HCT116 (cell line): Measurements from ENCODE around the gene SMG6. TPM values are rescaled to one million over a fixed set of nuclear protein-coding genes. Genes with fewer than 3 reads are reported as not detected.

Experiments used
- ATAC-seq: fragments of 200-7000 bp; cut with Tn5 transposase; 2 replicates; pipeline ENCODE4 v1.9.1; 2020; ENCODE audit warnings: mild to moderate bottlenecking, moderate library complexity
- BruUV-seq: library from RNA; stranded (reverse); fragments of 400-500 nt; replicated peaks from 2 replicates; lab custom pipeline; 2021; lab: Mats Ljungman, UMichigan
- CTCF ChIA-PET: fragments of 300-600 bp; sonication (Branson Sonifier 250); formaldehyde crosslinking; loops from one replicate; lab custom pipeline; 2021; ENCODE audit warnings: antibody characterized with exemption; lab: Charles Lee
- POLR2A ChIA-PET: fragments of 300-600, 350-600 bp; sonication (Branson Sonifier 250); formaldehyde crosslinking; loops from one replicate; lab custom pipeline; 2021; ENCODE audit warnings: antibody characterized with exemption; lab: Charles Lee
- RAD21 ChIA-PET, 2 experiments: fragments of 300-600 bp; sonication (Branson Sonifier 250); formaldehyde crosslinking; loops; one replicate each; lab custom pipeline; 2023; ENCODE audit warnings: low total read pairs in 2 of 2; ENCODE audit not compliant: uncharacterized antibody in 2 of 2, unreplicated experiment in 2 of 2, low non-redundant PET in 1 of 2; lab: Charles Lee
- DNase-seq: peaks from one replicate; pipeline ENCODE4 v3.0.0-alpha.2; 2010; ENCODE audit warnings: low read depth, low spot score
- H2AFZ ChIP-seq: fragments of 200-600 bp; shearing (Covaris generic), sonication (generic); 2 replicates; pipeline ENCODE4 v1.6.1; 2017; ENCODE audit warnings: low read depth, mixed run types, mixed read lengths, antibody characterized with exemption, low read length; ENCODE audit not compliant: poor library complexity, severe bottlenecking
- H3K27ac ChIP-seq: 2 replicates; pipeline ENCODE4 v1.5.1; 2012; ENCODE audit warnings: low read depth, low read length
- H3K27me3 ChIP-seq: fragments of 200-600 bp; sonication (generic); 2 replicates; pipeline ENCODE4 v1.6.1; 2016; ENCODE audit warnings: mixed run types, low read length, mixed read lengths; ENCODE audit not compliant: insufficient read depth
- H3K36me3 ChIP-seq, 2 experiments: fragments of 200-500 bp in 1 of 2; fragments of 200-600 bp in 1 of 2; sonication (Bioruptor generic) in 1 of 2; sonication (generic) in 1 of 2; 2 replicates each; pipeline versions ENCODE4 v1.5.1 to v1.6.1; 2014 to 2016; ENCODE audit warnings: low read length in 2 of 2, inconsistent platforms in 1 of 2, mixed read lengths in 1 of 2, mixed run types in 1 of 2; ENCODE audit not compliant: insufficient read depth in 2 of 2, control insufficient read depth in 1 of 2
- H3K4me1 ChIP-seq, 2 experiments: fragments of 200-600 bp in 1 of 2; sonication (generic) in 1 of 2; 2 replicates each; pipeline versions ENCODE4 v1.5.1 to v1.6.1; 2012 to 2017; ENCODE audit warnings: low read length in 2 of 2, inconsistent platforms in 1 of 2, mild to moderate bottlenecking in 1 of 2, mixed read lengths in 1 of 2, mixed run types in 1 of 2, moderate library complexity in 1 of 2; ENCODE audit not compliant: insufficient read depth in 2 of 2, control insufficient read depth in 1 of 2
- H3K4me2 ChIP-seq: fragments of 200-600 bp; sonication (generic); 2 replicates; pipeline ENCODE4 v1.6.1; 2017; ENCODE audit warnings: mixed run types, low read length, mixed read lengths
- H3K4me3 ChIP-seq, 2 experiments: fragments of 200-600 bp in 1 of 2; sonication (generic) in 1 of 2; replicated peaks in 1 of 2; 2 replicates each; pipeline ENCODE4 v1.5.1; 2011 to 2016; ENCODE audit warnings: low read length in 2 of 2, control low read depth in 1 of 2, low read depth in 1 of 2, mild to moderate bottlenecking in 1 of 2, mixed read lengths in 1 of 2, mixed run types in 1 of 2
- H3K79me2 ChIP-seq: fragments of 200-600 bp; sonication (generic); 2 replicates; pipeline ENCODE4 v1.6.1; 2017; ENCODE audit warnings: mild to moderate bottlenecking, mixed run types, low read length, moderate library complexity, mixed read lengths; ENCODE audit not compliant: insufficient read depth
- H3K9ac ChIP-seq: fragments of 200-600 bp; sonication (generic); 2 replicates; pipeline ENCODE4 v1.6.1; 2016; ENCODE audit warnings: low read length, mixed read lengths
- H3K9me2 ChIP-seq: fragments of 200-600 bp; sonication (generic), shearing (Covaris generic); 2 replicates; pipeline ENCODE4 v1.6.1; 2017; ENCODE audit warnings: mixed run types, mild to moderate bottlenecking, moderate library complexity; ENCODE audit not compliant: insufficient read depth
- H3K9me3 ChIP-seq, 2 experiments: fragments of 200-500 bp in 1 of 2; fragments of 200-600 bp in 1 of 2; sonication (Bioruptor generic) in 1 of 2; sonication (generic) in 1 of 2; 2 replicates each; pipeline ENCODE4 v1.6.1; 2014 to 2017; ENCODE audit warnings: low read length in 2 of 2, mixed read lengths in 2 of 2, inconsistent platforms in 1 of 2, low read depth in 1 of 2, mild to moderate bottlenecking in 1 of 2, mixed run types in 1 of 2, moderate library complexity in 1 of 2; ENCODE audit not compliant: control insufficient read depth in 1 of 2, insufficient read depth in 1 of 2
- H4K20me1 ChIP-seq: fragments of 200-600 bp; sonication (generic), shearing (Covaris generic); 2 replicates; pipeline ENCODE4 v1.6.1; 2017; ENCODE audit warnings: mixed run types, mild to moderate bottlenecking, moderate library complexity; ENCODE audit not compliant: insufficient read depth
- CEBPB ChIP-seq: IDR thresholded peaks from 2 replicates; pipeline ENCODE4 v1.6.1; 2012; ENCODE audit warnings: low read depth
- ELF1 ChIP-seq: IDR thresholded peaks from 2 replicates; pipeline ENCODE4 v1.6.1; 2012; ENCODE audit warnings: low read depth, borderline replicate concordance
- EZH2 ChIP-seq: fragments of 200-600 bp; sonication (generic); IDR thresholded peaks from 2 replicates; pipeline ENCODE4 v1.6.1; 2017; ENCODE audit warnings: antibody characterized with exemption, mixed run types
- JUND ChIP-seq: IDR thresholded peaks from 2 replicates; pipeline ENCODE4 v1.6.1; 2012
- POLR2A ChIP-seq: IDR thresholded peaks from 2 replicates; pipeline ENCODE4 v1.7.0; 2011; ENCODE audit warnings: borderline replicate concordance; ENCODE audit not compliant: insufficient read depth, insufficient read length; ENCODE audit errors: extremely low read depth
- ZBTB33 ChIP-seq: IDR thresholded peaks from 2 replicates; pipeline ENCODE4 v1.6.1; 2011; ENCODE audit warnings: mild to moderate bottlenecking, low read length, moderate library complexity; ENCODE audit not compliant: insufficient replicate concordance; ENCODE audit errors: extremely low read depth
- intact Hi-C: fragments of 100-400 bp; cut with micrococcal nuclease; formaldehyde crosslinking; loops from 2 replicates; pipeline ENCODE4 v1.10.0; 2022
- total RNA-seq: library from RNA; stranded (reverse); gene quantifications from one replicate; pipeline ENCODE4 v1.2.1, GENCODE V29; 2021; ENCODE audit not compliant: unreplicated experiment

Gene SMG6
- total RNA-seq, 1 experiment from 2014 or later, result 23.1 TPM

- Histone ChIP-seq H4K20me1 (no peaks in the 10 kb centered on the region), H3K4me1 (peaks cover 4 to 12% of the 10 kb centered on the region in 2 experiments; a peak in 2 of 4 replicates), H2AFZ (no peak overlapping the region), H3K9me3 (no peaks in the 10 kb centered on the region), H3K27me3 (no peaks in the 10 kb centered on the region), H3K79me2 (peaks cover 66% of the 10 kb centered on the region), H3K4me2 (no peak overlapping the region), H3K9ac (no peak overlapping the region), H3K27ac (no peak overlapping the region), H3K4me3 (no peak overlapping the region), H3K9me2 (no peaks in the 10 kb centered on the region), H3K36me3 (peaks cover 19 to 29% of the 10 kb centered on the region in 2 experiments; a peak in 3 of 4 replicates)
- intact Hi-C loops, result no loop called here
- TF ChIP-seq POLR2A (no peak), JUND (no peak)
- ChIA-PET RAD21 (no interaction called here), CTCF (no interaction called here), POLR2A (no interaction called here)
- DNase-seq (no peak), ATAC-seq (no peak)
- no TSS peak for BruUV-seq
Observed at GRCh38 chr17:2299756-2300155, 3.8 kb downstream of the SMG6 start.

GRCh38 chr17:2299136-2299535, 4.4 kb downstream of the SMG6 start:
- Histone ChIP-seq H3K9me3 (no peaks in the 10 kb centered on the region), H3K79me2 (peaks cover 66% of the 10 kb centered on the region), H2AFZ (no peak overlapping the region), H3K36me3 (peaks cover 19 to 29% of the 10 kb centered on the region in 2 experiments; a peak in 3 of 4 replicates), H3K4me3 (no peak overlapping the region), H4K20me1 (no peaks in the 10 kb centered on the region), H3K4me1 (peaks cover 2 to 8% of the 10 kb centered on the region in 2 experiments; a peak in 2 of 4 replicates), H3K4me2 (no peak overlapping the region), H3K9me2 (no peaks in the 10 kb centered on the region), H3K9ac (no peak overlapping the region), H3K27me3 (no peaks in the 10 kb centered on the region), H3K27ac (no peak overlapping the region)
- ChIA-PET POLR2A (no interaction called here), RAD21 (no interaction called here), CTCF (no interaction called here)
- no TSS peak for BruUV-seq
- no peak for DNase-seq
- ATAC-seq, result no peak
- intact Hi-C loops, result no loop called here
- TF ChIP-seq EZH2 (no peak), ZBTB33 (no peak), CEBPB (no peak), ELF1 (no peak)
